Esophagus squamous epithelium (tissue), 4 donors: ENCODE measurements around the gene FAM131C.

Experiments
- POLR2A ChIP-seq, 4 donors: fragments of 450-650 bp; IDR thresholded peaks; one replicate each; pipeline ENCODE4 v1.6.1; 2017; ENCODE audit warnings: antibody characterized with exemption in 4 of 4, mild to moderate bottlenecking in 4 of 4, moderate library complexity in 3 of 4
- TF ChIP-seq, protein P1 (sequence below), 6 experiments: fragments of 450-650 bp in 4 of 6; fragments of 200-600 bp in 2 of 6; sonication (generic) in 2 of 6; IDR thresholded peaks; one replicate each; pipeline ENCODE4 v1.5.1; 2016 to 2019; ENCODE audit warnings: antibody characterized with exemption in 6 of 6, mild to moderate bottlenecking in 4 of 6, moderate library complexity in 4 of 6

DNA sequence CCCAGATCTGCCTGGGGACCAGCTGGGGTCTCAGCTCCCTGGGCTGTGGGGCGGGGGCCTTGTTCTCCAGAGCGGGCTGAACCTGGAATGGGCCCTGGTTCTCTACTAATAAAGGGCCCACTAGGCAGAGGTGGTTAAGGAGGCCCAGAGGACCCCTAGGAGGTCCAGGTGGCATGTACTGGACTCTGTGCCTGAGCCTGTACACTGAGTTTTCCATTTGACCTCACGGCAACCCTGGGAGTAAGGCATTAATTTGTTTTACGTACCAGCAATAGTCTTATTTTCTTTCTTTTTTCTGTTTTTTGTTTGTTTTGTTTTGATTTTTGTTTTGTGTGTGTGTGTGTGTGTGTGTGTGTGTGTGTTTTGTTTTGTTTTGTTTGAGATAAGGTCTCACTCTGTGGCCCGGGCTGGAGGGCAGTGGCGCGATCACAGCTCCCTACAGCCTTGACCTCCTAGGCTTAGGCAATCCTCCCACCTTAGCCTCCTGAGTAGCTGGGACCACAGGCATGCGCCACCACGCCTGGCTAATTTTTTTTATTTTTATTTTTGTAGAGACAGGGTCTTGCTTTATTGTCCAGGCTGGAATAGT is 19.6 kb upstream of the FAM131C start:
- TF ChIP-seq, protein P1, sequence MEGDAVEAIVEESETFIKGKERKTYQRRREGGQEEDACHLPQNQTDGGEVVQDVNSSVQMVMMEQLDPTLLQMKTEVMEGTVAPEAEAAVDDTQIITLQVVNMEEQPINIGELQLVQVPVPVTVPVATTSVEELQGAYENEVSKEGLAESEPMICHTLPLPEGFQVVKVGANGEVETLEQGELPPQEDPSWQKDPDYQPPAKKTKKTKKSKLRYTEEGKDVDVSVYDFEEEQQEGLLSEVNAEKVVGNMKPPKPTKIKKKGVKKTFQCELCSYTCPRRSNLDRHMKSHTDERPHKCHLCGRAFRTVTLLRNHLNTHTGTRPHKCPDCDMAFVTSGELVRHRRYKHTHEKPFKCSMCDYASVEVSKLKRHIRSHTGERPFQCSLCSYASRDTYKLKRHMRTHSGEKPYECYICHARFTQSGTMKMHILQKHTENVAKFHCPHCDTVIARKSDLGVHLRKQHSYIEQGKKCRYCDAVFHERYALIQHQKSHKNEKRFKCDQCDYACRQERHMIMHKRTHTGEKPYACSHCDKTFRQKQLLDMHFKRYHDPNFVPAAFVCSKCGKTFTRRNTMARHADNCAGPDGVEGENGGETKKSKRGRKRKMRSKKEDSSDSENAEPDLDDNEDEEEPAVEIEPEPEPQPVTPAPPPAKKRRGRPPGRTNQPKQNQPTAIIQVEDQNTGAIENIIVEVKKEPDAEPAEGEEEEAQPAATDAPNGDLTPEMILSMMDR (IDR thresholded peaks at IDR 0.05) = no peak
- TF ChIP-seq POLR2A (IDR thresholded peaks at IDR 0.05) = no peak
